Occipital lobe (tissue), 2 donors: Measurements from ENCODE around the gene NAT8L. TPM values are rescaled to one million over a fixed set of nuclear protein-coding genes. Genes with fewer than 3 reads are reported as not detected.

Experiments used
- DNase-seq: peaks from one replicate; lab custom pipeline; 2025; lab: John Stamatoyannopoulos, UW
- total RNA-seq: library from RNA; depleted of rRNA; stranded (reverse); fragments of >200 nt; gene quantifications from one replicate; pipeline ENCODE4 v1.2.3, GENCODE V29; 2014

The NAT8L gene
- total RNA-seq, 1 donor from 2014 or later: 11.4 TPM

GRCh38 chr4:2092669-2093053 is 33.5 kb downstream of the NAT8L start:
- DNase-seq: no peak

- DNase-seq: no peak
These were observed 34.1 kb downstream of the NAT8L start for GRCh38 chr4:2093265-2093664.

GRCh38 chr4:2094545-2094944 is 35.4 kb downstream of the NAT8L start:
- no peak for DNase-seq

- no peak for DNase-seq
These were observed 36.3 kb downstream of the NAT8L start for GRCh38 chr4:2095236-2096072.

- no peak for DNase-seq
These were observed 37.0 kb downstream of the NAT8L start for GRCh38 chr4:2096073-2096609.

- no peak for DNase-seq
These were observed 42.4 kb downstream of the NAT8L start for GRCh38 chr4:2101346-2102044.

GRCh38 chr4:2102045-2102883 is 43.1 kb downstream of the NAT8L start:
- no peak for DNase-seq

- no peak for DNase-seq
These were observed 44.2 kb downstream of the NAT8L start for GRCh38 chr4:2103127-2103842.

- DNase-seq: no peak
These were observed 44.9 kb downstream of the NAT8L start for GRCh38 chr4:2103843-2104547.

- DNase-seq: no peak
These were observed 45.6 kb downstream of the NAT8L start for GRCh38 chr4:2104556-2105345.

GRCh38 chr4:2105559-2105958 is 46.4 kb downstream of the NAT8L start:
- no peak for DNase-seq

GRCh38 chr4:2116687-2117400 is 57.7 kb downstream of the NAT8L start:
- no peak for DNase-seq

Other genes starting within 250 kb of the NAT8L start
- 92.3 TPM for gene LETM1, start 203.2 kb upstream of the NAT8L start, total RNA-seq
- 105 TPM for gene NSD2, start 187.9 kb upstream of the NAT8L start, total RNA-seq
- gene NELFA, start 50.4 kb upstream of the NAT8L start, total RNA-seq: 19.0 TPM
- gene HAUS3, start 182.8 kb downstream of the NAT8L start, total RNA-seq: 37.4 TPM
- 7.8 TPM for gene POLN, start 182.8 kb downstream of the NAT8L start, total RNA-seq
- gene MXD4, start 202.8 kb downstream of the NAT8L start, total RNA-seq: 19.7 TPM